ENCODE measurements around the gene PLAU.
"Not testable (repeated sequence)": the region's sequence is repeated elsewhere in the genome, so short reads cannot be mapped to it uniquely, and the experiment has no call there.

DNA sequence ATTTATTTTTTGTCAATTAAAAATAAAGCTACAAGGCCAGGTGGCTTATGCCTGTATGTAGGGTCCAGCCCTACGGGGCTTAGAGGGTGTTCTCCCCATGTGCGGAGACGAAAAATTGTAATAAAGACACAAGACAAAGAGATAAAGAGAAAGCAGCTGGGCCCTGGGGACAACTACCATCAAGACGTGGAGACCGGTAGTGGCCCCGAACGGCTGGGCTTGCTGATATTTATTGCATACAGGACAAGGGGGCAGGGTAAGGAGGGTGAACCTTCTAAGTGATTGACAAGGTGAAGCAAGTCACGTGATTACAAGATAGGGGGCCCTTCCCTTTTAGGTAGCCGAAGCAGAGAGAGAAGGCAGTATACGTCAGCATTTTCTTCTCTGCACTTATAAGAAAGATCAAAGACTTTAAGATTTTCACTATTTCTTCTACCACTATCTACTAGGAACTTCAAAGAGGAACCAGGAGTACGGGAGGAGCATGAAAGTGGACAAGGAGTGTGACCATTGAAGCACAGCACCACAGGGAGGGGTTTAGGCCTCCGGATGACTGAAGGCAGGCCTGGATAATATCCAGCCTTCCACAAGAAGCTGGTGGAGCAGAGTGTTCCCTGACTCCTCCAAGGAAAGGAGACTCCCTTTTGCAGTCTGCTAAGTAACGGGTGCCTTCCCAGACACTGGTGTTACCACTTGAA is 19.8 kb downstream of the PLAU start:
- TF ChIP-seq, protein P1, sequence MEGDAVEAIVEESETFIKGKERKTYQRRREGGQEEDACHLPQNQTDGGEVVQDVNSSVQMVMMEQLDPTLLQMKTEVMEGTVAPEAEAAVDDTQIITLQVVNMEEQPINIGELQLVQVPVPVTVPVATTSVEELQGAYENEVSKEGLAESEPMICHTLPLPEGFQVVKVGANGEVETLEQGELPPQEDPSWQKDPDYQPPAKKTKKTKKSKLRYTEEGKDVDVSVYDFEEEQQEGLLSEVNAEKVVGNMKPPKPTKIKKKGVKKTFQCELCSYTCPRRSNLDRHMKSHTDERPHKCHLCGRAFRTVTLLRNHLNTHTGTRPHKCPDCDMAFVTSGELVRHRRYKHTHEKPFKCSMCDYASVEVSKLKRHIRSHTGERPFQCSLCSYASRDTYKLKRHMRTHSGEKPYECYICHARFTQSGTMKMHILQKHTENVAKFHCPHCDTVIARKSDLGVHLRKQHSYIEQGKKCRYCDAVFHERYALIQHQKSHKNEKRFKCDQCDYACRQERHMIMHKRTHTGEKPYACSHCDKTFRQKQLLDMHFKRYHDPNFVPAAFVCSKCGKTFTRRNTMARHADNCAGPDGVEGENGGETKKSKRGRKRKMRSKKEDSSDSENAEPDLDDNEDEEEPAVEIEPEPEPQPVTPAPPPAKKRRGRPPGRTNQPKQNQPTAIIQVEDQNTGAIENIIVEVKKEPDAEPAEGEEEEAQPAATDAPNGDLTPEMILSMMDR (IDR thresholded peaks at IDR 0.05): not testable (repeated sequence)
- not testable (repeated sequence) for TF ChIP-seq POLR2A (IDR thresholded peaks at IDR 0.05)
